Testis (tissue), 2 donors: Measurements from ENCODE around the gene UNC5B.

ENCODE experiments used
- CTCF ChIP-seq, 3 experiments: fragments of 450-650 bp in 2 of 3; fragments of 200-600 bp in 1 of 3; sonication (generic) in 1 of 3; IDR thresholded peaks; one replicate each; pipeline ENCODE4 v1.5.1; 2016 to 2019; ENCODE audit warnings: antibody characterized with exemption in 3 of 3, mild to moderate bottlenecking in 2 of 3, moderate library complexity in 1 of 3
- POLR2A ChIP-seq: fragments of 450-650 bp; IDR thresholded peaks from one replicate; pipeline ENCODE4 v1.6.1; 2017; ENCODE audit warnings: antibody characterized with exemption, mild to moderate bottlenecking, moderate library complexity

- TF ChIP-seq CTCF (IDR thresholded peaks at IDR 0.05) (no peak), POLR2A (no peak)
Observed at GRCh38 chr10:71319800-71320392, 107.5 kb downstream of the UNC5B start.
